HG03558 (cell line): ENCODE data around the gene REV3L.
"Not testable (repeated sequence)": the region's sequence is repeated elsewhere in the genome, so short reads cannot be mapped to it uniquely, and the experiment has no call there.

Experiments used
- ATAC-seq: cut with Tn5 transposase; IDR thresholded peaks from one replicate; pipeline ENCODE4 v1.9.1; 2021; ENCODE audit warnings: moderate number of reproducible peaks; ENCODE audit not compliant: unreplicated experiment; ENCODE audit errors: extremely low read depth

REV3L gene

DNA sequence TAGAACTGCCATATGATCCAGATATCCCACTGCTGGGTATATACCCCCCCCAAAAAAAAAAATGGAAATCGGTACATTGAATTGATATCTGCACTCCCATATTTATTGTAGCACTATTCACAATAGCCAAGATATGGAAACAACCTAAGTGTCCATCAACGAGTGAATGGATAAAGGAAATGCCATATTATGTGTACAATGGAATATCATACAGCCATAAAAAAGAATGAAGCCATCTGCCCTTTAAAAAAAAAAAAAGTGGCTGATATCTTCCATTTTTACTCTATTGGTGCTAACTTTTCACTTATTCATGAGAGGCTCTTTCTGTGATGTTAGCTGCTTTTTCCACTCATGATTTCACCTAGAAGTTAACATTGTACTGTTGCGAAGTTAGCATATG lies 156.5 kb downstream of the REV3L start:
- ATAC-seq: no peak

- no peak for ATAC-seq
Observed at GRCh38 chr6:111322145-111322544, 160.9 kb downstream of the REV3L start.

DNA sequence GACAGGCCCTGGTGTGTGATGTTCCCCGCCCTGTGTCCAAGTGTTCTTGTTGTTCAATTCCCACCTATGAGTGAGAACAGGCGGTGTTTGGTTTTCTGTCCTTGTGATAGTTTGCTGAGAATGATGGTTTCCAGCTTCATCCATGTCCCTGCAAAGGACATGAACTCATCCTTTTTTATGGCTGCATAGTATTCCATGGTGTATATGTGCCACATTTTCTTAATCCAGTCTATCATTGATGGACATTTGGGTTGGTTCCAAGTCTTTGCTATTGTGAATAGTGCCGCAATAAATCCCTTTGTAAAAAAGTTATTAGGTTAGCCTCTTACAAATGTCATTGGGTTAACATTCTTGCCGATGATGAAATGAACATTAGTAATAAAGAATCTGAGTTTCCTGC lies 175.1 kb downstream of the REV3L start:
- not testable (repeated sequence) for ATAC-seq

DNA sequence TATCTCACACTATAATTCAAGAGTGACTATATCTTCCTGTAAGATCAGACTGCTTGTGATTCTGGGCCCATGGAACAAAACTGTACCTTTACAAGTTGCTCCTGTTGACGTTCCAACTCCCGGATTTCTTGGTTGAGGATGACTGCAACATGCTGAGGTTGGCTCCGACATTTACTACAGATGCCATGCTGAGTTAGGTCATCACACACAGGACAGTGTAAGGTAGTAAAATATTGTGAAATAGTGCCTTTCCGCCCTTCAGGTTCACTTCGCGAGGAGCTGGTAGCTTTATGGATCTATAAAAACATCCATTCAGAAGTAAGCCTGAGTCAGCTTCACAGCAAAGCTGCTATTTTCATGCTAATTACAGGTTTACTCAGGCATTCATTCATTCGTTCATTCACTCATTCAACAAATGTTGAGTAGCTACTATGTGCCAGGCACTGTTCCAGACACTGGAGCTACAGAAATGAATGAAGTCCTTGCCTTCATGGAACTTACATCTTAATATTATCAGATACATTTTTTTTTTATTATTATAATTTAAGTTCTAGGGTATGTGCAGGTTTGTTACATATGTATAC lies 175.7 kb downstream of the REV3L start:
- no peak for ATAC-seq

DNA sequence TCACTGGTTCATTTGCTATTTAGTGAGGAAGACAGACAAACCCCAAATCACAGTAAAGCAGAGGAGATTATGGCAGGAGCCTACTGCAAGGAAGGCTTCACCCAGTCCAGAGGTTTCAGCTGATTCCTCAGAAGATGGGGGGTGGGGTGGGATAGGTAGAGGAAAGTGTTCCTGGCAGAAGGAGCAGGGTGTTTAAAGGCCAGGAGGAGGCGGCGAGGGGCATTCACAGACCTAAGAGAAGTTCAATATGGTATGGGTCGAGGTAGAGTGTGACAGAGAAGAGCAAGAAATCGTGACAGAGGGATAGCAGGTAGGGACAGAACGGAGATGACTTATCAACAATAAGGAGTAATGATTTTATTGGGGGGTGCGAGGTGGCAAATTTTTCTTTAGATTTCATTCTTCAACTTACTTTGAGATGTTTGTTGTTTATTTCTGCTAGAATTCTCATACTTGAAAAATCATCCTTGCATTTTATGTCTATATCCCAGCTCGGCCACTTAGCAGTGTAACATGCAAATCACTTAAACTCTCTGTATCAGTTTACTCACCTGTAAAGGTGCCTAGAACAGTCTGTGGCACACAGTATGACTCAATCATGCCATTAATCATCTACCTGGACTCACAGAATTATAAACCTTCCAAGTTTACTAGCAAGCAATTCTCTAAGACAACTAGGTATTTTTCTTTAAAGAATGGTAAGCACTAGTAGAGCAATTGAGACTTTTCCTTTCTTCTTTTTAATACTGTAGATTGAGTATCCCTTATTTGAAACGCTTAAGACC lies 176.7 kb downstream of the REV3L start:
- ATAC-seq: no peak

DNA sequence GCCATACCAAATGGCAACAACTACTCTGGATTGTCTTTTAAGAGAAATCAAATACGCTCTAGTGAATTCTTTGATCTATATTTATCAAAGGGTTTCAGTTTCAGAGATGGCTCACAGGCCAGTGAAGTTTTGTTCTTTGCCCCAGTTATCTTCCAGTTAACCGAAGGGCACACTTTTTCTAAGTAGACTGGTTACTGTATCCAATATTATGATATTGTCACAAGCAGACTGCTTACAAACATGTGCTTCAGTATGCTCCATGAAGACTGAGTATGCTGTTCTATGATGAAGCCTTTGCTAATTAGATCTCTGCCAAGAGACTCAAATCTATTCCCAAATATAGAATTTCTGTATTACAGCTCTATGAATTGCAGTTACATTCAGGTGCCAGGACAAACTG lies 181.1 kb downstream of the REV3L start:
- no peak for ATAC-seq

DNA sequence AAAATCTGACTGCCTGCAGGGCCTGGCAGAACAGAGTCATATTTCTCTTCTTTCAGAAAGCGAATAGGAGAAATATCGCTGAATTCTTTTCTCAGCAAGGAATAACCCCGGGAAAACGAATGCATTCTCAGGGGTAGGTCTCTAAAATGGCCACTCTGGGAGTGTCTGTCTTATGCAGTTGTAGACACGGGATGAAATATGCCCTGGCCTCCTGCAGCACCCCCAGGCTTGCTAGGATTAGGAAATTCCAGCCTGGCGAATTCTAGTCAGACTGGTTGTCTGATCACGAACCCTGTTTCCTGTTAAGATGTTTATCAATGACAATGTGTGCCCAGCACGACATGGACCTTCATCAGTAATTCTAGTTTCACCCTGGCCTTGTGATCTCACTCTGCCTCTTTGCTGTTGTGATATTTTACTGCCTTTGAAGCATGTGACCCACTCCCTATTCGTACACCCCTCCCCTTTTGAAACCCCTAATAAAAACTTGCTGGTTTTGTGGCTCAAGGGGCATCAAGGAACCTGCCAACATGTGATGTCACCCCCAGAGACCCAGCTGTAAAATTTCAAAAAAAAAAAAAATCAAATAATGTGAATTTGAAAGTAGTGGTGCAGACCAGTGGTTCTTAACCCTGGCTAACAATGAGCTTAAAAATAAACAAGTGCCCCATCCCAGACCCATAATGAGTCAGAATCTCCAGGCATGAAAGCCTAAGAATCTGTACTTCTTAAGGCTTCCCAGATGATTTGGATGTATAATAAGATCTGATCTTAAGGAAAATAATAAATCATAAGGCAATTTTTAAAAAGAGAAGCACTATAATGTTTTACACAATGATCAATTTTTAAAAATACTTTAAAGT lies 181.8 kb downstream of the REV3L start:
- not testable (repeated sequence) for ATAC-seq

GRCh38 chr6:111297776-111298175 lies 185.2 kb downstream of the REV3L start:
- no peak for ATAC-seq

DNA sequence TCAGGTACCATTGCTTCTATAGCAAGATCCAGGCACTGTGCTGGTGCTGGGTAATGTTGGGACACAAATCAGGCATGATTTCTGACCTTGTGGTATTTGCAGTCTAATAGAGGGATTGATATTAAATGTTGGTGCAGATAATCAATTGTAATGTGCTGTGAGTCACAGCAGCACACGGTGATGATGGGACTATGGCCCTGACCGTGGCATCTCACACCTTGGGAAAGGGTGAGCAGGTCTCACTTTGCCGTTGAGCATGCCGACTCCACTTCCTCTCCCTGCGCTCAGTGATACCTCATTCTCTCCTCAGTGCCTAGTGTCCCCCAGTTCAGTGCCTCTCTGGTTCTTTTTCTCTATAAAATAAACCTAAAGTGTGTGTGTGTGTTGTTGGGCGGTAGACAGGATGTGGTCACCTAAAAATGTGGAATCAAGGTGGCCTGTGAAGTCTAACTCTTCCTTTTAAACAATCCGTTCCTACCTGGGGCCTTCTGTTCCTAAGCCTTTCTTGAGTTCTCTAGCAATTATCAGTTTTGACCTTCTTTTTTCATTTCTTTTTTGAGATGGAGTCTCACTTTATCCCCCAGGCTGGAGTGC lies 188.5 kb downstream of the REV3L start:
- no peak for ATAC-seq

DNA sequence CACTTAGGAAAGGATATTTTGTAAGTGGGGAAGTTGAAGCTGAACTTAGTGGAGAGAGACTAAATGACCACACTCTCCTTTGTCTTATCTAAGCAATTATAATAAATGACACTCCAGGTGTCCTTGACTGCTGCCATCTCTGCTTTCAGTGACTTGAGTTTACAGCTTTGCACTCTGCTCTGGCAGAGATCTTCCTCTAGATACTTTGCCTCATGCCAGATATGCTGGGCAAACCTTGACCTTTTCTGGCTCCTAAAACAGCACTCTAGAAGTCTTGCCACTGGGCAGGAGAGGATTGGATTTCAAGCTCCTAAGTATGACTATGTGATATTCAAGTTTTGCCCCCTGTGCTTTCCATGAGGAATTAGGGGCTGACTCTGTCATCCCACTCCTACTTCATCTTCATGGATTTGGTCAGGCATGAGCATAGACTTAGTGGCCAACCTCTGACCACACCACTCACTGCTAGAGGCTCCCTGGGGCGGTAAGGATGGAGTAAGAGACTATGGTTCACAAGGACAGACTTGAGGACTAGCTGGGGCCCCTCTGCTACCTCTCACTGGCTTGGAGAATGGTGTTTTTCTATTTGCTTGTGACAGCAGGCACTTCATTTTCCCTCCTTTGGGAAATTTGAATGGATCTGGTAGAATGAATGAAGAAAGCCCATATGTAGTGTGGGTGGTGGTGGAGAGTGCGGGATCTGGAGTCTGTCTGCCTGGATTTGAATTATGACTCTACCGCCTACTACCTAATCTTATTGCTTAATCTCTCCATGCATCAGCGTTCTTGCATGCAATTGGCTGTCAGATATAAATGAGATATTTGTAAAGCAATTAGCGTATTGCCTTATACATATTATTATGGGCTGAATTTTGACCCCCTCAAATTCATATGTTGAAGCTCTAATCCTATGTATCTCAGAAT lies 191.4 kb downstream of the REV3L start:
- ATAC-seq: peak; percentile 7

DNA sequence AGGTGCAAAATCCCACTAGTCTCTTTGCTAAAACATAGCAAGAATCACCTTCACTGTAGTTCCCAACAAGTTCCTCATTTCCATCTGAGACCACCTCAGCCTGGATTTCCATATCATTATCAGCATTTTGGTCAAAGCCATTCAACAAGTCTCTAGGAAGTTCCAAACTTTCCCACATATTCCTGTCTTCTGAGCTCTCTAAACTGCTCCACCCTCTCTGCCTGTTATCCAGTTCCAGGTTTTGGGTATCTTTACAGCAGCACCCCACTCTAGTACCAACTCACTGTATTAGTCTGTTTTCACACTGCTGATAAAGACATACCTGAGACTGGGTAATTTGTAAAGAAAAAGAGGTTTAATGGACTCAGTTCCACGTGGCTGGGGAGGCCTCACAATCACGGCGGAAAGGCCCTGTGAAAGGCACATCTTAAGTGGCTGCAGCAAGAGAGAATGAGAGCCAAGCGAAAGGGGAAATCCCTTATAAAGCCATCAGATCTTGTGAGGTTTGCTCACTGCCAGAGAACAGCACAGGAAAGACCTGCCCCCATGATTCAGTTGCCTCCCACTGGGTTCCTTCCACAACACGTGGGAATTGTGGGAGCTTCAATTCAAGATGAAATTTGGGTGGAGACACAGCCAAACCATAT lies 192.2 kb downstream of the REV3L start:
- peak; percentile 82 for ATAC-seq

- ATAC-seq: not testable (repeated sequence)
Observed at GRCh38 chr6:111284356-111284755, 198.7 kb downstream of the REV3L start.

- no peak for ATAC-seq
Observed at GRCh38 chr6:111283707-111284106, 199.3 kb downstream of the REV3L start.

- ATAC-seq: no peak
Observed at GRCh38 chr6:111282515-111282914, 200.5 kb downstream of the REV3L start.

- no peak for ATAC-seq
Observed at GRCh38 chr6:111280445-111280955, 202.5 kb downstream of the REV3L start.

- no peak for ATAC-seq
Observed at GRCh38 chr6:111278731-111279130, 204.3 kb downstream of the REV3L start.

DNA sequence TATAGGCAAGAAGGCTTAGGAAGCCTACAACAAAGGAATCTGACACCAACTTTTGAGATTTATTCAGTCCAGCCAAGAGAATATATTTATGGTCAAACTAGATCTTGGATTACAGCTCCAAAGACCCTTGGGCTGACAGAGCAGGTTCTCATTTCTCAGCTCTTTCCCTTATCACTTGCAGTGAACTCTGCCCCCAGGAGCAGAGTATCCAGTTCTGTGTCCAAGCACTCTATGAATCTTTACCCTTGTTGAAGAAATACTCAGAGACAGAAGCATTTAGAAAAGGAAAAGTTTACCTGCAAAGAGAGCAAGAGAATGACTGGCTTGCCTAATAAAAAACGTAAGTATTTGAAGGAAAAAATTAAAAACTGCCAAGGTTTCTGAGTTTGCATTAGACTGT lies 205.2 kb downstream of the REV3L start:
- no peak for ATAC-seq

- no peak for ATAC-seq
Observed at GRCh38 chr6:111276736-111277135, 206.3 kb downstream of the REV3L start.

GRCh38 chr6:111276335-111276734 lies 206.7 kb downstream of the REV3L start:
- ATAC-seq: no peak
